Measurements from ENCODE around the gene ZBP1.

Gene ZBP1

GRCh38 chr20:57657535-57658446 lies 37.6 kb upstream of the ZBP1 start:
- Histone ChIP-seq H3K27me3 (ENCODE audit: control insufficient read depth, insufficient read depth, low read length) (no peaks in the 10 kb centered on the region), H3K36me3 (ENCODE audit: control insufficient read depth, insufficient read depth, low read length) (peaks cover 47% of the 10 kb centered on the region), H3K9ac (ENCODE audit: low read length) (no peak overlapping the region), H3K9me3 (ENCODE audit: control insufficient read depth, insufficient read depth, low read depth, low read length) (no peaks in the 10 kb centered on the region), H3K27ac (ENCODE audit: low read depth, low read length) (no peak overlapping the region), H3K4me1 (ENCODE audit: control insufficient read depth, insufficient read depth, low read length) (peaks cover 12% of the 10 kb centered on the region; the same call in 1 of the 2 replicates), H3K4me3 (ENCODE audit: low read depth, low read length) (no peak overlapping the region)

- Histone ChIP-seq H3K27me3 (ENCODE audit: control insufficient read depth, insufficient read depth, low read length) (no peaks in the 10 kb centered on the region), H3K4me3 (ENCODE audit: low read depth, low read length) (no peak overlapping the region), H3K4me1 (ENCODE audit: control insufficient read depth, insufficient read depth, low read length) (peaks cover 7% of the 10 kb centered on the region; the same call in 1 of the 2 replicates), H3K9ac (ENCODE audit: low read length) (no peak overlapping the region), H3K27ac (ENCODE audit: low read depth, low read length) (no peak overlapping the region), H3K36me3 (ENCODE audit: control insufficient read depth, insufficient read depth, low read length) (peaks cover 55% of the 10 kb centered on the region), H3K9me3 (ENCODE audit: control insufficient read depth, insufficient read depth, low read depth, low read length) (no peaks in the 10 kb centered on the region)
Observed at GRCh38 chr20:57656821-57657534, 36.8 kb upstream of the ZBP1 start.

GRCh38 chr20:57656252-57656820 lies 36.1 kb upstream of the ZBP1 start:
- H3K4me1 ChIP-seq (ENCODE audit: control insufficient read depth, insufficient read depth, low read length), result peaks cover 7% of the 10 kb centered on the region; the same call in 1 of the 2 replicates
- no peaks in the 10 kb centered on the region for H3K9me3 ChIP-seq (ENCODE audit: control insufficient read depth, insufficient read depth, low read depth, low read length)
- H3K27ac ChIP-seq (ENCODE audit: low read depth, low read length), result no peak overlapping the region
- peaks cover 58% of the 10 kb centered on the region for H3K36me3 ChIP-seq (ENCODE audit: control insufficient read depth, insufficient read depth, low read length)
- no peaks in the 10 kb centered on the region for H3K27me3 ChIP-seq (ENCODE audit: control insufficient read depth, insufficient read depth, low read length)
- H3K9ac ChIP-seq (ENCODE audit: low read length), result no peak overlapping the region
- no peak overlapping the region for H3K4me3 ChIP-seq (ENCODE audit: low read depth, low read length)

- no peak overlapping the region for H3K27ac ChIP-seq (ENCODE audit: low read depth, low read length)
- no peak overlapping the region for H3K9ac ChIP-seq (ENCODE audit: low read length)
- no peak overlapping the region for H3K4me3 ChIP-seq (ENCODE audit: low read depth, low read length)
- no peaks in the 10 kb centered on the region for H3K9me3 ChIP-seq (ENCODE audit: control insufficient read depth, insufficient read depth, low read depth, low read length)
- peaks cover 7% of the 10 kb centered on the region; the same call in 1 of the 2 replicates for H3K4me1 ChIP-seq (ENCODE audit: control insufficient read depth, insufficient read depth, low read length)
- H3K36me3 ChIP-seq (ENCODE audit: control insufficient read depth, insufficient read depth, low read length), result peaks cover 63% of the 10 kb centered on the region
- H3K27me3 ChIP-seq (ENCODE audit: control insufficient read depth, insufficient read depth, low read length), result no peaks in the 10 kb centered on the region
Observed at GRCh38 chr20:57655809-57656155, 35.6 kb upstream of the ZBP1 start.

- no peaks in the 10 kb centered on the region for H3K9me3 ChIP-seq (ENCODE audit: control insufficient read depth, insufficient read depth, low read depth, low read length)
- H3K4me3 ChIP-seq (ENCODE audit: low read depth, low read length), result no peak overlapping the region
- H3K27me3 ChIP-seq (ENCODE audit: control insufficient read depth, insufficient read depth, low read length), result no peaks in the 10 kb centered on the region
- peaks cover 7% of the 10 kb centered on the region; the same call in 1 of the 2 replicates for H3K4me1 ChIP-seq (ENCODE audit: control insufficient read depth, insufficient read depth, low read length)
- H3K9ac ChIP-seq (ENCODE audit: low read length), result no peak overlapping the region
- no peak overlapping the region for H3K27ac ChIP-seq (ENCODE audit: low read depth, low read length)
- peaks cover 68% of the 10 kb centered on the region for H3K36me3 ChIP-seq (ENCODE audit: control insufficient read depth, insufficient read depth, low read length)
Observed at GRCh38 chr20:57654998-57655808, 35.0 kb upstream of the ZBP1 start.

- H3K27ac ChIP-seq (ENCODE audit: low read depth, low read length), result no peak overlapping the region
- H3K9ac ChIP-seq (ENCODE audit: low read length), result no peak overlapping the region
- peaks cover 7% of the 10 kb centered on the region; the same call in 1 of the 2 replicates for H3K4me1 ChIP-seq (ENCODE audit: control insufficient read depth, insufficient read depth, low read length)
- no peak overlapping the region for H3K4me3 ChIP-seq (ENCODE audit: low read depth, low read length)
- no peaks in the 10 kb centered on the region for H3K27me3 ChIP-seq (ENCODE audit: control insufficient read depth, insufficient read depth, low read length)
- peaks cover 72% of the 10 kb centered on the region for H3K36me3 ChIP-seq (ENCODE audit: control insufficient read depth, insufficient read depth, low read length)
- H3K9me3 ChIP-seq (ENCODE audit: control insufficient read depth, insufficient read depth, low read depth, low read length), result no peaks in the 10 kb centered on the region
Observed at GRCh38 chr20:57654363-57654997, 34.3 kb upstream of the ZBP1 start.

GRCh38 chr20:57653910-57654309 lies 33.7 kb upstream of the ZBP1 start:
- no peak overlapping the region for H3K27ac ChIP-seq (ENCODE audit: low read depth, low read length)
- no peak overlapping the region for H3K4me3 ChIP-seq (ENCODE audit: low read depth, low read length)
- H3K27me3 ChIP-seq (ENCODE audit: control insufficient read depth, insufficient read depth, low read length), result no peaks in the 10 kb centered on the region
- no peaks in the 10 kb centered on the region for H3K9me3 ChIP-seq (ENCODE audit: control insufficient read depth, insufficient read depth, low read depth, low read length)
- peaks cover 71% of the 10 kb centered on the region for H3K36me3 ChIP-seq (ENCODE audit: control insufficient read depth, insufficient read depth, low read length)
- peaks cover 7% of the 10 kb centered on the region; the same call in 1 of the 2 replicates for H3K4me1 ChIP-seq (ENCODE audit: control insufficient read depth, insufficient read depth, low read length)
- no peak overlapping the region for H3K9ac ChIP-seq (ENCODE audit: low read length)

- Histone ChIP-seq H3K27ac (ENCODE audit: low read depth, low read length) (no peak overlapping the region), H3K4me1 (ENCODE audit: control insufficient read depth, insufficient read depth, low read length) (peaks cover 7% of the 10 kb centered on the region; the same call in 1 of the 2 replicates)
Observed at GRCh38 chr20:57653546-57653900, 33.3 kb upstream of the ZBP1 start.

GRCh38 chr20:57652606-57653545 lies 32.6 kb upstream of the ZBP1 start:
- Histone ChIP-seq H3K36me3 (ENCODE audit: control insufficient read depth, insufficient read depth, low read length) (peaks cover 61% of the 10 kb centered on the region), H3K27ac (ENCODE audit: low read depth, low read length) (no peak overlapping the region), H3K27me3 (ENCODE audit: control insufficient read depth, insufficient read depth, low read length) (no peaks in the 10 kb centered on the region), H3K9ac (ENCODE audit: low read length) (no peak overlapping the region), H3K4me3 (ENCODE audit: low read depth, low read length) (no peak overlapping the region), H3K4me1 (ENCODE audit: control insufficient read depth, insufficient read depth, low read length) (peaks cover 7% of the 10 kb centered on the region; the same call in 1 of the 2 replicates), H3K9me3 (ENCODE audit: control insufficient read depth, insufficient read depth, low read depth, low read length) (no peaks in the 10 kb centered on the region)

More at GRCh38 chr20:57653546-57653900, 33.3 kb upstream of the ZBP1 start:
- peaks cover 67% of the 10 kb centered on the region for H3K36me3 ChIP-seq (ENCODE audit: control insufficient read depth, insufficient read depth, low read length)
- H3K4me3 ChIP-seq (ENCODE audit: low read depth, low read length), result no peak overlapping the region
- H3K9me3 ChIP-seq (ENCODE audit: control insufficient read depth, insufficient read depth, low read depth, low read length), result no peaks in the 10 kb centered on the region
- no peaks in the 10 kb centered on the region for H3K27me3 ChIP-seq (ENCODE audit: control insufficient read depth, insufficient read depth, low read length)
- no peak overlapping the region for H3K9ac ChIP-seq (ENCODE audit: low read length)

All from HUES6 (cell line).